GF-D8 (cell line): ENCODE data around the gene RFWD3.
"Not testable (repeated sequence)": the region's sequence is repeated elsewhere in the genome, so short reads cannot be mapped to it uniquely, and the experiment has no call there.

Experiments
- DNase-seq: peaks from one replicate; lab custom pipeline; 2025; lab: John Stamatoyannopoulos, UW

RFWD3 gene

DNA sequence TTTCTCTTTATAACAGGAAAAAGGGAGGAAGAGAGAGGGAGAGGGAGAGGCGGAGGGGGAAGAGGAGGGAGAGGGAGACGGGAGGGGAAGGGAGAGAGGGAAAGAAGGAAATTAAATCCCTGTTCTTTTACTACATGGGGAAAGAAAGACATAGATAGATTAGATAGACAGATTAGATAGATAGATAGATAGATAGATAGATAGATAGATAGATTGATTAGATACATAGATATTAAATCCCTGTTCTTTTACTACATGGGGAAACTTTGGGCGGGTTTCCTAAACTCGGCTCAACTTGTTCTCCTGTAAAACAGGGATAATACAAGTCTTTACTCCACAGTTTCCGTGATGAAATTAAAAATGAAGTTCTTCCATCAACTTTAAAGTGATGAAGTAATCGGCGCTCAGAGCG, 661 bp downstream of the RFWD3 start:
- no peak for DNase-seq

DNA sequence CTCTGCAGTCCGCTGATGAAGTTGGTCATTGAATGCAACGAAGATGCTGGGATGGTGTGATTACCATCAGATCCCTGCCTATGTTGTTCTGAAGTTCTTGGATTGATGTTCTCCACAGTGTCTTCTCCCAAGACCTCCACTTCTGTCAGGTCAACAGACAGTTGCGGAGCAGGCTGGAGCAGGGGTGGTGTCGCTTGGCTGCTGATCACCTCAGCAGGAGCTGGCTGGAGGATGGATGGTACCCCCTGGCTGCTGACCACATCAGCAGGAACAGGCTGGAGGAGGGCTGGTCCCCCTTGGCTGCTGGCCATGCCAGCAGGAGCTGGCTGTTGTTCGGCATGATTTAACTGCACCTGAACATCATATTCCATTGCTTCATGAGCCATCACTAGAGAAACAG, 5.6 kb downstream of the RFWD3 start:
- no peak for DNase-seq

DNA sequence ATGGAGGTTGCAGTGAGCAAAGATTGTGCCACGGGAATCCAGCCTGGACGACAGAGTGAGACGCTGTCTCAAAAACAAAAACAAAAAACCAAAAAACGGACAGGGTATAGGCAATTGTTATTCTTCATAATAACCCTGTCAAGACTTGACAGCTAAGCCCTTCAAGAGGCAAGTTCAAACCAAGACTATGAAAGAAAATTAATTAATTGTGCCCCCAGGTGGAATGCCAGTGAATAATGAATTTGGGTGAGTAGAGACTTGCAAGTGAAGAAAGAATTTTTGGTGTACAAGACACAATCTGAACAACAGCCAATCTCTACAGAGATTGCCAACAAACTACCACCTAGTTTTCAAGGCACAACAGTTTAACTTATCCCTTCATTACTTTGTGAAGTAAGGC, 6.3 kb downstream of the RFWD3 start:
- DNase-seq = no peak

DNA sequence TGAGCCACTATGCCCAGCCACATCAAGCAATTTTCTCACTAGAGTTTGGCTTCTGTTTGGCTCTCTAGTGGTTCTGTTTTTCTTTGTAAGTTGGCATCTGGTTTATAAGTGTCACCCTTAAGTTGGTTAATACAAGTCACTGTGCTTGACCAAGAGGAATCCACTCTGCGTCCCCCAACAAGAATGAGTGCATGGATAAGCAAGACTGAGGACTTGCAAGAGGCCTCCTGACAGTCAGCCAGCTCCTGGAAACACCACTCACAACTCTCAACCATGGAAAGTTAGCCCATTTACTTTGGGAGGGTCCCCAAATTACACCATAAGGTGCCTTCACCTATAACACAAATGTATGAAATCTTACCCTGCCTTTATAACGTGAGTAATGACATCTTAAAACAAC, 7.6 kb downstream of the RFWD3 start:
- no peak for DNase-seq

DNA sequence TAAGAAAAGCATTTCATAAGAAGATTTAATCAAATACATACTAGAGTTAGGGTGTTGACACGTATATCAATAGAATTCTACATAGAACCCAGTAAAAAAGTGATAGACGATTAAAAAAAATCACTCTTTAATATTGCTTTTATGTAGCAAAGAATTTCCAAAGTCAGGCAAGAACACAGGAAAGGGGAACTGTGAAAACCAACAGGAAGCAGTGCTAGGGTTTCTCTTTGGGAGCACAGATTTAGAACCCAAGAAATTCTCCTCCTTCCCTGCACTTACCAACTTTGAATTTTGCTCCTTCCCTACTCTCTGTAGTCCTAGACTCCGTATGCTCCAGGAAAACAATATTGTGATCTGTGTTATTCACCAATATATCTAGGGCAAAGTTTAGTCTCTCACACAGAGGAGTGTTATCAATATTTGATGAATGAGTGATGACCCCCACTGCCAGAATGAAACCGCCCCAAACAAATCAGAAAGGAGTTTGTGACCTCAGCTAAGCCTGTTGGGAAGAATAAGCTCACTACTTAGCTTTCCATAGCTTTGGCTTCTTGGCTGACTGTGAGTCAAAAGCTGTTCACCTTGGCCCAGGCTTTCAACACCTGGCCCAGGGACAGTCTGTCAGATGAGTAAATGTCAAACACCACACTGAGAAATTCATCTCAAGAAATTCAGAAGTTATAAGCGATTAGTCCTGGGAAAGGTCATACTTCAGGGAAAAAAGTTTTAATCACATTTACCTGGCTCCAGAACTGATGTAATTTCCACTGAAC, 8.6 kb downstream of the RFWD3 start:
- no peak for DNase-seq

DNA sequence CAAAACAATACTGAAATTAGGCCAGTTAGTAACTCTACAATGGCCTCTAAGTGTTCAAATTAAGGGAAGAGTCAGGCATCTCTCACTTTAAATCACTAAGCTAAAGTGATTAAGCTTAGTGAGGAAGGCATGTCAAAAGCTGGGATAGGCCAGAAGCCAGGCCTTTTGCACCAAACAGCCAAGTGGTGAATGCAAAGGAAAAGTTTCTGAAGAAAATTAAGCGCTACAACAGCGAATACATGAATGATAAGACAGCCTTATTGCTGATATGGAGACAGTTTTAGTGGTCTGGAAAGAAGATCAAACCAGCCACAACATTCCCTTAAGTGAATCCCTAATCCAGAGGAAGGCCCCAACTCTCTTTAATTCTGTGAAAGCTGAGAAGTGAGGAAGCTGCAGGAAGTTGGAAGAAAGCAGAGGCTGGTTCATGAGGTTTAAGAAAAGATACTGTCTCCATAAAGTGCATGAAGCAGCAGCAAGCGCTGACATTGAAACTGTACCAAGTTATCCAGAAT, 12.1 kb downstream of the RFWD3 start:
- no peak for DNase-seq

DNA sequence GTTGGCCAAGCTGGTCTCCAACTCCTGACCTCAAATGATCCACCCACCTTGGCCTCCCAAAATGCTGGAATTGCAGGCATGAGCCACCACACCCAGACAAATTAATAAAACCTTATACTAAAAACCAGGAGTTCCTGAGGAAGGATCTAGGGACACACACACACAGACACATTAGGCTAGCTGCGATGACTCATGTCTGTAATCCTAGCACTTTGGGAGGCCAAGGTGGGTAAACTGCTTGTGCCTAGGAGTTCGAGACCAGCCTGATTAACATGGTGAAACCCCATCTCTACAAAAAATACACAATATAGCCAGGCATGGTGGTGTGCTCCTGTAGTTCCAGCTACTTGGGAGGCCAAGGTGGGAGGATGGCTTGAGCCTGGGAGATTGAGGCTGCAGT, 13.8 kb downstream of the RFWD3 start:
- DNase-seq = not testable (repeated sequence)

DNA sequence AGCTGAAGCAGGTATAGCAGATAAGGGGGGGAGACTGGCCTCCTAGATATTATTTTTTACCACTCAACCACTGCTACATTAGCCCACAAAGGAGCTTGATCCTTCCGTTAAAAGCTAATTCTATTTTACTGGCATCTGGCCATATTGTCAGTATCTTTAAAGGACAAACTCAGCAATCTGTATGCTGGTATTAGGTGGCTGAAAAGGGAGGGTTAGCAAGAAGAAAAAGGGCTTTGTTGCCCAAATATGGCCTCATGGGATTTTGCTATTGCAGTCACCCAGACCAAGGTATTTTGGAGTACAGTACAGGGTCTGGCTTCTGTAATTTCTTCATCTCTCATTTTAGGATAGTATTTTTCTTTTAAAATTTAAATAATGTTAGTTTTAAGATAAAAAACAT, 14.4 kb downstream of the RFWD3 start:
- no peak for DNase-seq

DNA sequence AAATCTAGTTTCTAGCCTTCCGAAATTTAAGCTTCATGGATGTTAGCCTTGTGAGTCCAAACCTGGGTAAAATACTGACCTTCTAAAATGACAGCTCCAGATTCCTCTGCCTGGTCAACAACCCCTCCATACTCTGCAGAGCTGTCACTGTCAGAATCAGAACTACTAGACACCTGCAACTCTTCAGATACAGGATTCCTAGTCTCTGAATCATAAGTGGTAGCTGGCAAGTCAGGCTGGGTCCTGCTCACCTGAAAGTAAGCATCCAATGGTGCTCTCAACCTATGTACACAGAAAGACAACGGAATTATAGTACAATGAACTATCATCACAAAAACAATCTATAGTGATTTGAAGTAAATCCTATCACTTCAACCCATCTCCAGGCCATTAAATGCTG, 14.8 kb downstream of the RFWD3 start:
- DNase-seq = no peak

DNA sequence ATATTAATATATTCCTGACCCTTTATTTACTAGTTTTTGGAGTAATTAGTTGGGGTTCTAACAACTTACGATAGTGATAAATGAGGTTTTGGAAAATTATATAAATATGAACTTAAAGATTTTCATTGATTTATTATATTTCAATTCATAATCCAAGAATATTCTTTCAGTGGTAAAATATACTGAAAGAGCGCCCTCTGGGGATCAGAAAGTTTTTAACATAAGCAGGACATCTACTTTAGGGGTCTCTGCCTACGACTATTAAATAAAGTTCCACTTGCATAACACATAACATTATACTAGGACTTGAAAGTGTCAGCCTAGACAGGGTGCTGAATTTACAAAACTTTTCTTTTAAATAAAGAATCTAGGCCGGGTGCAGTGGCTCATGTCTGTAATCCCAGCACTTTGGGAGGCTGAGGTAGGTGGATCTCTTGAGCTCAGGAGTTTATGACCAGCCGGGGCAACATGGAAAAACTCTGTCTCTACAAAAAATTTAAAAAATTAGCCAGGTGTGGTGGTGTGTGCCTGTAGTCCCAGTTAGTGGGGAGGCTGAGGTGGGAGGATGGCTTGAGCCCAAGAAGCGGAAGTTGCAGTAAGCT, 15.6 kb downstream of the RFWD3 start:
- no peak for DNase-seq

DNA sequence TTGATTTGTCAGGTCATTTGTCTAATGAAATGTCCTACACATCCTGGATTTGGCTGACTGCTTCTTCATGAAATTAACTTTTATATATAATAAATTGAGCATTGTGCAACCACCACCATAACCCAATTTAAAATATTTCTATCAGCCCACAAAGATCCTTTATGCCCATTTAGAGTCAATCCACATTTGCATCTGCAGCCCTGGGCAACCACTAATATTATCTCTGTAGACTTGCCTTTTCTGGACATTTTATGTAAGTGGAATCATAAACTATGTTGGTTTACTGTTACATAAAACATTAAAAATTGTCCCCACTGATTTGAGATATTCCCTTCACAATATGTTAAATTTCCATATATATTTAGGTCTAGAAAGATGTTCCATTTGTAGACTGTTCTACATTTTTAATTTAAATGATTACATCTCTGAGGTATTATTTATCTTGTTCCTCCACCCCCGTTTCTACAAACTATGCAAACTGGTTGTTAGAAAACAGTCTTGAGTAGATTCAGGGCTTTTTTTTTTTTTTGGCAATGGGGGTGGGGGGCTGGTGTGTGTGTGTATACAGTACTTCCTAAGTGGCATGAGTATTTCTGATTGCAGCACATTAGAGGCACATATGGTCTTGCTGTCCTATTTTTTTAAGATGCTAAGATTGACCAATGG, 16.7 kb downstream of the RFWD3 start:
- no peak for DNase-seq

DNA sequence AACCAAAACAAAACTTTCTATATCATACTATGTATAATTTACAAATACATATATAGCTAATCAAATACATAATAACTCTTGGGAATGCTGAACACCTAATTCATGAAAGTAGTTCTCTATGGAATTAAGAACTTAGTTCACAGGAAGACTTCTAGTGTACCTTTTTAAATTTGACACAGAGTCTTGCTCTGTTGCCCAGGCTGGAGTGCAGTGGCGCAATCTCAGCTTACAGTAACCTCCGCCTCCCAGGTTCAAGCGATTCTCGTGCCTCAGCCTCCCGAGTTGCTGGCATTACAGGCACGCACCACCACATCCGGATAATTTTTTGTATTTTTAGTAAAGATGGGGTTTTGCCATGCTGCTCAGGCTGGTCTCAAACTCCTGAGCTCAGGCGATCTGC, 24.7 kb downstream of the RFWD3 start:
- DNase-seq = no peak

DNA sequence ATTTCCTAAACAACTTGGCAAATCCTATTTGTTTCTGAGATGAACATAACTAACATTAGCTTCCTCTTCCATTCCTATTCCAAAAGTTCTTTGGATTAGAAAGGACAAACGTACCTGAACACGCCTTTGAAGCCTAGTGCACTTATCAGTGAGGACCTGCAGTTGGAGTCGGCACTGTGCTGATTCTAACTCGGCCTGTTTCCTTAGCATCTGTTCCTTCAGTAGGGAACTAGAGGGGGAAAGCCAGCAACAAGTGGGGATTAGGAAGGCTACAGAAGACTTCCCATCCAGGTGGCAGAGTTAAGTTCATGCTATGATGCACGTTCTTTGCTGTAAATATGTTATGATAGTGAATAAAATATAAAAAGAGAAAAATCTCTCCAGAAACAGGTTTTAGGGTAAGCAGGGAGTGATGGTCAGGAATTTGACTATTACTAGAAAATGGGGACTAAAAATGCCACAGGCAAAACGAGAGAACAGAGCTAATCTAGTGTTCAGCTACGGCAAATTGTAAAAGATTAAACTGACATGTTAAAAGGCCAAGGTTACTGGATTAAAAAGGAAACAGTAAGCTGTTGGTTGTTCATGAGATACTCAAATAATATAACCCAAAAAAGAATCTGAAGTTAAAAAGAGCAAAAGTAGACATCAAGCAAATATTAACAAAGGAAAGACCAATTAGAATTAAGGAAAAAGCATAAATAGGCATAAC, 28.8 kb downstream of the RFWD3 start:
- DNase-seq = no peak

DNA sequence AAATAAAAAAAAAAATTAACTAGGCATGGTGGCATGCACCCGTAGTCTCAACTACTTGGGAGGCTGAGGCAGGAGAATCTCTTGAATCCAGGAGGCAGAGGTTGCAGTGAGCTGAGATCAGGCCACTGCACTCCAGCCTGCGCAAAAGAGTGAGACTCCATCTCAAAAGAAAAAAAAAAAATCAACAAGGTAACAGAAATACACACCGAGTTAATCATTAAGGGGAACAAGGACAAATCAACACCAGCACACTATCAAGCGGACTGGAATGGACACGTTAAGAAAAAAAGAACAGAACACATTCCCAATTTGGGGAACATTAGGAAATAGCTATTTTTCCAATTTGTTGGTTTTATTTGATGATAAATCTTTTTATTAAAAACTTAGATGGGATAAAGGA, 31.4 kb downstream of the RFWD3 start:
- no peak for DNase-seq

DNA sequence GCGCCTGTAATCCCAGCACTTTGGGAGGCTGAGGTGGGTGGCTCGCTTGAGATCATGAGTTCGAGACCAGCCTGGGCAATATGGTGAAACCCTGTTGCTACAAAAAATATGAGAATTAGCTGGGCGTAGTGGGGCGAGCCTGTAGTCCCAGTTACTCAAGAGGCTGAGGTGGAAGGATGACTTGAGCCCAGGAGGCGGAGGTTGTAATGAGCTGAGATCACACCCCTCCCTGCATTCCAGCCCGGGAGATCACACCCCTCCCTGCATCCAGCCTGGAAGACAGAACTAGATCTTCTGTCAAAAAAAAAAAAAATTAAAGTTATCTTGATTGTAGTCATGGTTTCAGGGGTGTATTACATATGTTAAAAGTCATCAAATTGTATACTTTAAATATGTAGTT, 33.0 kb downstream of the RFWD3 start:
- DNase-seq = no peak

DNA sequence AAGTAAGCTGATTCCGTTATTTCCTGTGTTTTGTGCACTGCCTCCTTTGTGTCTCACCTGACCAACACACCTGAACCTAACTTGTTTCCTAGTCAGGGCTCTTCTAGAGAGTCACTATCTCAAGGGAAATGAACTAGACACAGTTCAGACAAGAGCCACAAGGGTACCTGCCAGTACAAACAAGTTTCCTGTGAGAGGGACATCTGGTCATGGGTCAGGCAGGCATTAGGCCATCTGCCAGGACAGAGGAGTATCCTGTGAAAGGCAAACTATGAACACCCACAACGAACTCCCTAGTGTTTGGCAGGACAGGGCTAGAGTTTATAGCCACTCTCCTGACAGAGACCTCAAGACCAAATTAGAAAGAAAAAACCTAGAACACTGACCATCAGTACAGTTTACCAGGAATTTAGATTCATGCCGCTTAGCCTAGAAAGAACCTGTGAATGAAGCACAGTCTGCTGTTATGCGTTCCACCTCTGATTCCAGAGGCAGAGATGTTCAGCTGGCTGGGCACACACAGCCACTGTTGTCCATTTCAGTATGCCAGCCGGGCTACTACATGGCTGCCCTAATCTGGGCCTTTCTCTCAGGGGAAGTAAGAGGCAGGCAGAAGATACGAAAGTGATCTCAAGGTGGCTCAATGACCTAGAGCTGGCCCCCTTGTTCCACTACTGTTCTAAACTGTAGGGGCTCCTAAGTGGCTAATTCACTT, 39.0 kb downstream of the RFWD3 start:
- DNase-seq = no peak

DNA sequence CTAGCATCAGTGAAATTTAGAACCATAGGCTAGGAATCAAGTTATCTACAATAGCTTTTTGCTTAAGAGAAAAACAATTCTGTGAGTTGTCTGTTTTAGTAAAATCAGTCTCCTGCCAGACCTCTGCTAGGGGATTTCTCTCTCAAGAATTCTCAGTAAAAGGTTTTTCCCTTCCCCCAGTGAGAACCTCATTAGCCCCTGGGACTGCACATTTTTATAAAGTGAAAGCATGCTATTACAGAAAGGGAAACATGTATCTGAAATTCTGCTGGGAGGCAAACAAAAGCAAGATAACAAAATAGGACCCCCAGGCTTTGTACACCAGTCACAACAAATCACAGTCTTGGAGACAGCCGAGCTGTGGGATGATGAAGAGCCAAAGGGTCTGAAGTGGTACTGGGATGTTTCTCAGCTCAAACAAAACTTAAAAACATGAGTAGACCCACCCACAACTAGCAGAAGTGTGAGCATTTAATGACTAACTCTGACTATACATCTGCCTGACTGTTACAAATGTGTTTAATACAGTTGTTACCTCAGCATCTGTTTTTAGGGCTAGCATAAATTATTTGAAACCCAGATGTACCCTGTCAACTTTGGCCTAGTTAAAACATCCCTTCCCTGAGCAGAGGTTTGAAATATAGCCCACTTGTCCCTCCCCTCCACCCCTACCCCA, 39.8 kb downstream of the RFWD3 start:
- DNase-seq = no peak

DNA sequence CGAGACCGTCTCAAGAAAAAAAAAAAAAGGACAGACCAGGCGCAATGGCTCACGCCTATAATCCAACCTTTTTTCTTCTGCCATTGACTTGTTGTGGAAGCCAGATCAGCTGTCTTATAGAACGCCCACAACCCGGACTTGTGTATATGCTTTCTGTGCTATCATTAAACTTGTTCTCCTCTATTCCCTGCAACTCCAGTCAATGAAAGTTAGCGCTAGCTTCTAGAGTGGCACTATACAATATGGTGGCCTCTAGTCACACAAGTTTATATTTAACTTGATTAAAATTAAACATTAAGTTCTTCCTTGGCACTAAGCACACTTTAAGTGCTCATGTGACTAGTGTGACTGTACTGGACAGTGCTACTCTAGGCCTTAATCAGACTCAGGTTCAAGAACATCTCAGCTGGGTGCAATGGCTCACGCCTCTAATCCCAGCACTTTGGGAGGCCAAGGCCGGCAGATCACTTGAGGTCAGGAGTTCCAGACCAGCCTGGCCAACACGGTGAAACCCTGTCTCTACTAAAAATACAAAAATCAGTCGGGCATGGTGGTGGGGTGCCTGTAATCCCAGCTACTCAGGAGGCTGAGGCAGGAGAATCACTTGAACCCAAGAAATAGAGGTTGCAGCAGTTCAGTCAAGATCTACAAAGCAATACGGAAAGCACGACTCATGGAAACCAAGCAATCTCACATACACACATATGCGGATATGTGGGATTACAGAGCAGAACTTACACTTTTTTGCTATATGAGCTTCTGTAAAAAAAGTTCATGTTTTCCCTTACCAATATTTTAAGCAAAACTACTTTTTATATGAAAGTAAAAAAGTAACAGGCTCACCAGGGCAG, 41.0 kb downstream of the RFWD3 start:
- DNase-seq = no peak

DNA sequence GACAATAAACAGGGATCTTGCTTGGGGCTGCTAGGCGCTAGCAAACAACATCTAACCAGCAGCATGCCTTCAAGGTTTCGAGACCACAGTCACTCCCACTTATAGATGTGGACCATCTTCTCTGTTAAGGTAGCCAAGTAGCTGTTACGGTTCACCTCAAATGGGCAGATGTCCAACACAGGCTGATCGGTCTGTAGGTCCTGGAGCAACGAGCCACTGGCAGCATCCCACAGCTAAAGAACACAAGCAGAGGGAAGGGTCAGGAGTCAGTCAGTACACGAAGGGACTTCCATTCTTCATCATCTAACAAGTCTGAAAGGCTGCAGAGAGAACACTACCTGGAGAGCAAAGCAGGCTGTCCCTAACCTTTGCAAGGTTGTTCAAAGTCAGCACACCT, 42.8 kb downstream of the RFWD3 start:
- DNase-seq = no peak

DNA sequence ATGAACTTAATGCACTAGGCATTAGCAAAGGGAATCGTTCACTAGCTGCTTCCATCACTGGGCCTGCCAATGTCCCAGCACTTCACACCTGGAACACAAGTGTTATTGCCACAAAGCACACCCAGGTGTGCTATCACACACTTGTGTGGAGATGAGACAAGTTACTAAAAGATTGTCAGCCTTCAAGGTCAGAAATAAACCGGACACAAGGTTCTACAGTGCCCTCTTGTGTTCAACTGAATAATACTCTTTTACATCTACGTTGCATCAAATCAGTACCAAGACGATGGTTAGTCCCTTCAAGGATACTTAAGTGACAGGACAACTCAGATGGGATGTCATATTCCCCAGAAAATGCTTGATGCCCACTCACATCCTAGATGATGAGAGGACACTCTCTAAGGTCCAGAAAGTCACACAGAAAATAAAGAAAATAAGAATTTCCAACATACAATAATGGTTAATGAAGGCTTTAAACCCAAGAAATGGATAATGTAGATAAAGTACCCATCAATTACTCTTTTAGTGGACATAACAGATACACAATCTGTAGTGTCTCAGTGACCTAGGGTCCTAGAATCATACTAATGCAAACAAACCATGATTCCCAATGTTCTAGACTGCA, 43.4 kb downstream of the RFWD3 start:
- no peak for DNase-seq
